ENCODE results near the gene LRRC23. TPM values are rescaled to one million over a fixed set of nuclear protein-coding genes. Genes with fewer than 3 reads are reported as not detected.

The LRRC23 gene
- total and polyA plus RNA-seq, 9 of the 15 experiments (the other 6 are each of a cell fraction or from before 2014, with no cell fraction given), result 2.2 to 7.0 (median 3.0) TPM

- Histone ChIP-seq H3K27ac (ENCODE audit: extremely low read depth, low read depth, low read length) (no peak overlapping the region), H2AFZ (ENCODE audit: low read depth, low read length) (no peak overlapping the region), H3K4me1 (replicated peaks in 1 of 2; ENCODE audit: control insufficient read depth in 2 of 2, insufficient read depth in 2 of 2, low read length in 2 of 2) (peaks cover 28 to 70% of the 10 kb centered on the region in 2 experiments), H4K20me1 (replicated peaks; ENCODE audit: control insufficient read depth, insufficient read depth, low read length) (no peaks in the 10 kb centered on the region), H3K9me3 (replicated peaks; ENCODE audit: control insufficient read depth, insufficient read depth, low read depth, low read length) (no peaks in the 10 kb centered on the region), H3K4me2 (ENCODE audit: insufficient read depth, low read length) (no peak overlapping the region), H3K9me1 (ENCODE audit: control insufficient read depth, insufficient read depth, low read length) (no peaks in the 10 kb centered on the region), H3K79me2 (ENCODE audit: control insufficient read depth, insufficient read depth, low read length) (peaks cover 10% of the 10 kb centered on the region; the same call in 2 of the 3 replicates), H3K27me3 (ENCODE audit: control insufficient read depth in 2 of 2, insufficient read depth in 2 of 2, low read length in 2 of 2) (no peaks in the 10 kb centered on the region), H3K4me3 (no peak overlapping the region), H3K9ac (ENCODE audit: insufficient read depth in 1 of 2, low read depth in 2 of 2, low read length in 2 of 2) (peak overlapping the region in 1 of 2 experiments; percentile 61; a peak in 1 of 4 replicates), H3K36me3 (ENCODE audit: control insufficient read depth, insufficient read depth, low read length) (no peaks in the 10 kb centered on the region)
- FAIRE-seq, result no peak
- WGBS (ENCODE audit: insufficient coverage, low coverage, missing lambda C conversion rate), result 90% methylated on average over 6 of the region's 10 CpGs
- DNase-seq (ENCODE audit: extremely low read depth in 1 of 4, low spot score in 3 of 4), result no peak
- BruUV-seq (replicated peaks), result no TSS peak
- intact Hi-C loops (cut with micrococcal nuclease) (no loop called here), in situ Hi-C loops (cut with MboI) (no loop called here)
- no peak for ATAC-seq
- ChIA-PET POLR2A (interaction anchor here (8.0 kb wide), 1 partner anchor 13 kb away, joined by 98 read pairs; the partner anchor contains the start of genes C12orf57 and RNU7-1), CTCF (ENCODE audit: low intra/inter-chr PET ratio) (no interaction called here)
- no peak for TF ChIP-seq KLF6 (CRISPR knock-in tag; IDR thresholded peaks at IDR 0.05; ENCODE audit: borderline replicate concordance)
- TF ChIP-seq GABPB1 (CRISPR knock-in tag; IDR thresholded peaks at IDR 0.05), result no peak
- TF ChIP-seq CEBPZ (IDR thresholded peaks at IDR 0.05; ENCODE audit: borderline replicate concordance, low read depth, low read length), result no peak
These were observed 54.0 kb downstream of the LRRC23 start for GRCh38 chr12:6958609-6959057.
